A204.1 (cell line): ENCODE results near the gene KCNK2.

Source experiments
- FAIRE-seq: peaks from 2 replicates; lab custom pipeline; 2012; peaks lifted over from hg19 to GRCh38; lab: Jason Lieb, UNC

Gene KCNK2

GRCh38 chr1:215260711-215261110 is 178.2 kb downstream of the KCNK2 start:
- FAIRE-seq = no peak

- no peak for FAIRE-seq
Observed at GRCh38 chr1:215262106-215262505, 179.6 kb downstream of the KCNK2 start.

- no peak for FAIRE-seq
Observed at GRCh38 chr1:215263636-215264035, 181.1 kb downstream of the KCNK2 start.

GRCh38 chr1:215264649-215265048 is 182.1 kb downstream of the KCNK2 start:
- FAIRE-seq = peak; percentile 79

- FAIRE-seq = no peak
Observed at GRCh38 chr1:215267495-215267894, 185.0 kb downstream of the KCNK2 start.

GRCh38 chr1:215269955-215270354 is 187.4 kb downstream of the KCNK2 start:
- no peak for FAIRE-seq

- FAIRE-seq = no peak
Observed at GRCh38 chr1:215273838-215274516, 191.4 kb downstream of the KCNK2 start.

GRCh38 chr1:215276582-215276981 is 194.0 kb downstream of the KCNK2 start:
- no peak for FAIRE-seq

- no peak for FAIRE-seq
Observed at GRCh38 chr1:215277532-215277931, 195.0 kb downstream of the KCNK2 start.

- FAIRE-seq = no peak
Observed at GRCh38 chr1:215279682-215280081, 197.1 kb downstream of the KCNK2 start.

GRCh38 chr1:215282557-215282956 is 200.0 kb downstream of the KCNK2 start:
- FAIRE-seq = no peak

- no peak for FAIRE-seq
Observed at GRCh38 chr1:215285013-215285800, 202.7 kb downstream of the KCNK2 start.
